Natural killer cell treated with Interleukin-12 subunit alpha and Interleukin-12 subunit beta and Interleukin-15 and Interleukin-18, amount 100 ng/mL, for 72 hours (primary cell): ENCODE results near the gene ISOC2. TPM values are rescaled to one million over a fixed set of nuclear protein-coding genes. Genes with fewer than 3 reads are reported as not detected.
"Not testable (repeated sequence)": the region's sequence is repeated elsewhere in the genome, so short reads cannot be mapped to it uniquely, and the experiment has no call there.

ENCODE experiments used
- ATAC-seq, 2 donors: fragments of 150-1000 bp; cut with Tn5 transposase in 1 of 2; sonication (Bioruptor Pico), chemical (Tn5 transposase) in 1 of 2; 2 replicates each; pipeline ENCODE4 v1.10.0; 2021
- DNase-seq: peaks from one replicate; pipeline ENCODE4 v3.0.0; 2022; ENCODE audit warnings: low spot score
- H3K27ac Mint-ChIP-seq, 2 donors: 1 replicate in 1 of 2; 2 replicates in 1 of 2; pipeline ENCODE4 v1.8.0; 2022; ENCODE audit warnings: mixed read lengths in 2 of 2, mild to moderate bottlenecking in 1 of 2, moderate library complexity in 1 of 2
- H3K27me3 Mint-ChIP-seq, 2 donors: 1 replicate in 1 of 2; 2 replicates in 1 of 2; pipeline ENCODE4 v1.8.0; 2022; ENCODE audit warnings: mixed read lengths in 2 of 2
- H3K36me3 Mint-ChIP-seq: one replicate; pipeline ENCODE4 v1.8.0; 2022; ENCODE audit warnings: mixed read lengths
- H3K4me1 Mint-ChIP-seq, 2 donors: 1 replicate in 1 of 2; 2 replicates in 1 of 2; pipeline ENCODE4 v1.8.0; 2022; ENCODE audit warnings: low read depth in 2 of 2, mixed read lengths in 2 of 2, mild to moderate bottlenecking in 1 of 2
- H3K4me3 Mint-ChIP-seq: one replicate; pipeline ENCODE4 v1.8.0; 2022; ENCODE audit warnings: mixed read lengths
- H3K9me3 Mint-ChIP-seq: 2 replicates; pipeline ENCODE4 v1.8.0; 2022; ENCODE audit warnings: mixed read lengths
- total RNA-seq, 2 donors: library from RNA; stranded (reverse); gene quantifications; one replicate each; pipeline ENCODE4 v1.2.3, GENCODE V29; 2022

Gene ISOC2, protein sequence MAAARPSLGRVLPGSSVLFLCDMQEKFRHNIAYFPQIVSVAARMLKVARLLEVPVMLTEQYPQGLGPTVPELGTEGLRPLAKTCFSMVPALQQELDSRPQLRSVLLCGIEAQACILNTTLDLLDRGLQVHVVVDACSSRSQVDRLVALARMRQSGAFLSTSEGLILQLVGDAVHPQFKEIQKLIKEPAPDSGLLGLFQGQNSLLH
- 10 to 100 TPM; 25.6 to 45.1 TPM for total RNA-seq

DNA sequence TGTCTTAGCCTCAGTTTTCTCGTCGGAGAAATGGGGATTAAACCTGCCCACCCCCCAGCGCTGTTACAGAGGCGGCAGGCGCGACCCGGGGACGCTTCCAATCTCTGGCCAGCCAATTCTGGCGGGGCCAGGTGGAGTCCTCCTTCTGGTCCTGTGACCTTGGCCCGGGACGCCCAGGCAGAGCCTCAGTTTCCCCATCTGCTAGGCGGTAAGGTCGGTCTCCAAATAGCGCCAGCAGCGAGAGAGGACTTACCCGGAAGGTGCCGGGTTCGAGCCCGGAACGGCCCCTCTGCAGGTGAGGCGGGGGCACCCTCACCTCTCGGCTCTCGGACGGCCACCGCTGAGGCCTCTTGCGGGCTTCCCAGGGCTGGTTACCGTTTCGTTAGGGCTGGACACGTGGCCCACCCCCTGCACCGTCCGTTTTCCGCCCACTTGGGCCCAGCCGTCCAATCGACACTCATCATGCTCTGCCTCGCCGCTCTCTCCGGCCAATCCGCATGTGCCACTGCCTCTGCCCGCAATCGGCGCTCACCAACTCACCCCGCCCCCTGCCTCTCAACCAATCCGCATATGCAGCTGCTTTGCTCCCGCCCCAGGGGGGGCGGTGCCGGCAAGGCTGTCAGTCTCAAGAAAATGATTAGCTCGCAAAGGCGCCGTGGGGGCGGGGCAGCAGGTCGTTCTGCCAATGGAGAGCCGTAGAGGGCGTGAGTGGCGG lies at the start of gene ISOC2:
Gene ISOC2, minus strand, starts transcription at position 384 of the 715 bp plus-strand sequence. CDS start 5,156 bp downstream, outside the sequence.
- Mint-ChIP-seq H3K36me3 (no peaks in the 10 kb centered on the region), H3K27me3 (no peaks in the 10 kb centered on the region), H3K9me3 (no peaks in the 10 kb centered on the region)

DNA sequence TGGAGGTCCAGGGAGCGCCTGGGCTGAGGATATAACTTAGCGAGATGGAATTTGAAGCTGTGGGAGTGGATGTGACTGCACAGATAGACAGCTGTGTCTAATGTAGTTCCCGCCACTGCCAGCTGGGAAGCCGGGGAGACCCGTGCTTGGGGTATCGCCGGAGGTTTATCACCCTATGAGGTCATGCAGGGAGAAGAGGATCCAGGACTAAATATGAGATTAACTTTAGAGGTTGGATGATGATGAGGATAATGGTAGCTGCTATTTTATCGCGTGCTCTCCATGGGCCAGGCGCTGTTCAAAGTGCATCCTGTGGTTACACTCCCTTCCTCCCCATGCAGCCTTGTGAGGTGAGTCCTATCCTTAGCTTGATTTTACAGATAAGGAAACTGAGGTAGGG lies 46.7 kb upstream of the ISOC2 start:
- no peaks in the 10 kb centered on the region for H3K9me3 Mint-ChIP-seq
- H3K36me3 Mint-ChIP-seq: peaks cover 3% of the 10 kb centered on the region
- peaks cover 10 to 12% of the 10 kb centered on the region in 2 donors for H3K4me1 Mint-ChIP-seq
- H3K27me3 Mint-ChIP-seq: peaks cover 13 to 16% of the 10 kb centered on the region in 2 donors
- no peak overlapping the region for H3K4me3 Mint-ChIP-seq
- DNase-seq (no peak), ATAC-seq (no peak)
- H3K27ac Mint-ChIP-seq: no peak overlapping the region

More for the DNA sequence above, at the start of gene ISOC2:
- peak within 1 kb of the TSS; percentile 42 to 68 for H3K27ac Mint-ChIP-seq
- H3K4me3 Mint-ChIP-seq: peak within 1 kb of the TSS; percentile 87
- peak; percentile 100 for DNase-seq
- peak; percentile 97 to 98 for ATAC-seq
- peaks cover 17 to 23% of the 10 kb centered on the region in 2 donors for H3K4me1 Mint-ChIP-seq

DNA sequence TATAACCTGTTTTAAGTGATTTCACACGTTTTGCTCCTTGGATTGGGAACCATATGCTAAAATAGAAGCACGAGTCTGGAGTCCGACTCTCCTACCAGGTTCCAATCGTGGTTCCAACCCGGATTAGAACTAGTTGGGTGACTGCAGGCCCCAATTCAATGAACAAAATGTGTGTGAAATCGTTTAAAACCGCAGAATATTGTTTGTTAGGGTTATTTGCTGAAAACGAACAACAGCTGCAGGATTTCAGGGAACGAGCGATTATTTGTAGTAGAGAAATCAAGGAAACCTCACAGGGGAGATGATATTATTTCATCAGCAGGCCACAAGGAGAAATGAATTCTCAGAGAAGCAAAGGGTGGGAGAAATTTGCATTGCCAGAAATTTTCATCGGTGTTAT lies 43.5 kb upstream of the ISOC2 start:
- Mint-ChIP-seq H3K36me3 (peaks cover 4% of the 10 kb centered on the region), H3K4me1 (peaks cover 21 to 29% of the 10 kb centered on the region in 2 donors), H3K4me3 (no peak overlapping the region), H3K9me3 (no peaks in the 10 kb centered on the region), H3K27ac (no peak overlapping the region), H3K27me3 (peaks cover 0 to 9% of the 10 kb centered on the region in 2 donors)
- ATAC-seq (no peak), DNase-seq (no peak)

DNA sequence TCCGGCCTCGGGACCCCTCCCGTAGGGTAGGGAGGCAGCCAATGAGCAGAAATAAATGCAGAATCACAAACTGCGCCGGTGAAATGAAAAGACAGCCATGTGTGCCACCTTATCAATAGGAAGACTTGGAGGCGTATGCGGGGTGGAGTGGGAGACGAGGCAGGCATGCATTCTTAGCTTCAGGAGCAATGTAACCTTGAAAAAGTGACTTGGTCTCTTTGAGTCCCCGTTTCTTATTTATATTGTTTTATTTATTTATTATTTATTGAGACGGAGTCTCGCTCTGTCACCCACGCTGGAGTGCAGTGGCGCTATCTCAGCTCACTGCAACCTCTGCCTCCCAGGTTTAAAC lies 42.8 kb upstream of the ISOC2 start:
- H3K36me3 Mint-ChIP-seq: peaks cover 4% of the 10 kb centered on the region
- ATAC-seq (no peak), DNase-seq (no peak)
- H3K27ac Mint-ChIP-seq: peak overlapping the region; percentile 40 to 74
- peaks cover 0 to 8% of the 10 kb centered on the region in 2 donors for H3K27me3 Mint-ChIP-seq
- H3K4me1 Mint-ChIP-seq: peaks cover 21 to 29% of the 10 kb centered on the region in 2 donors
- peak overlapping the region; percentile 82 for H3K4me3 Mint-ChIP-seq
- H3K9me3 Mint-ChIP-seq: no peaks in the 10 kb centered on the region

DNA sequence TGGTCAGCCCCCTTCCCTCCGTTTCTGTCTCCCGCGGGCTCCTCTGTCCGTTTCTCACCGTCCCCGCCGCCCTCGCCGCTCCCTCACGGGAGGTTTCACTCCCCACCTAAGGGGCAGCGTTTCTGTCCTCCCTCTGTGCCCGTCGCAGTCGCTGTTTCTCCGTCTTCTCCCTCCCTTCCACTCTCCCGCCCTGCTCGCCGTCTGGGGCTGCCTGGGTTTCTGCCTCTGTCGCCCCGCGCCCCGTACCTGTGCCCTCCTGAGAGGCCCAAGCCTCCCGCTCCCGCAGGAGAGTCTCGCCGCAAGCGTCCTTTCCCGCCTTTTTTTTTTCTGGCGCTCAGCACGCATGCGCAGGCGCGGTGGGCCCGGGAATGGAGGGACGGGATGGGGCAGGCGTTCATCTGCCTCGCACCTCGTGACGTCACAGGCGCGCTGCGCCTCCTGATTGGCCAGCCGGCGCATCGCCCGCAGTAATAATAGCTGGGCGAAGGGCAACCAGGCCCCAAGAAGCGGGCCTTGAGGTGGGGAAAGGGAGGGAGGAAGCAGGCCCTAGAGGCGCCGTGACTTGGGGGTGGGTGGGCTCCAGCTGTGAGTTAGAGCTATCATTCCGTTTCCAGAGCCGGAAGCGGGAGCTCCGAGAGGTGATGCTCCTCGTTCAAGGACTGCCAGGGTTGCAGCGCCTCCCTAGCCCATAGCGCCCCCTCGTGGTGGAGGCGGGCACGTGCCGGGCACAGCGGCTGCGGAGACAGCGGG lies 42.2 kb upstream of the ISOC2 start:
- Mint-ChIP-seq H3K27ac (peak overlapping the region; percentile 40 to 74), H3K9me3 (no peaks in the 10 kb centered on the region), H3K27me3 (peaks cover 0 to 7% of the 10 kb centered on the region in 2 donors), H3K4me1 (peaks cover 21 to 29% of the 10 kb centered on the region in 2 donors), H3K4me3 (peak overlapping the region; percentile 82), H3K36me3 (peaks cover 4% of the 10 kb centered on the region)
- DNase-seq: peak; percentile 93
- peak; percentile 95 to 97 for ATAC-seq

DNA sequence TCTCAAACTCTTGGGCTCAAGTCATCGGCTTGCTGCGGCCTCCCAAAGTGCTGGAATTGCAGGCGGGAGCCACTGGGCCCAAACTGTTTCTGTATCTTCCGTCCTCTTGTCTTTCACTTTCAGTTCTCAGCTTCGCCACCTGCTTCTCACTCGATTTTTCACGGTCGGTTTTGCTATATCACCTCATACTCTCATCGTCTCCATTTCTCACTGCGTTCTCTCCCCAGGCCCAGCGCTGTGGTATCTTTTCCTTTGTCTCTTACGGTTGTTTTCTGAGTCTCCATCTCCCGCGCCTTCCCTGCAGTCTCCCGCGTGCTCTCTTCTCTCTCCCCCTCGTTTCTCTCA lies 41.7 kb upstream of the ISOC2 start:
- Mint-ChIP-seq H3K27ac (peak overlapping the region; percentile 40 to 74), H3K27me3 (peaks cover 0 to 6% of the 10 kb centered on the region in 2 donors), H3K36me3 (peaks cover 4% of the 10 kb centered on the region), H3K4me1 (peaks cover 21 to 29% of the 10 kb centered on the region in 2 donors), H3K9me3 (no peaks in the 10 kb centered on the region), H3K4me3 (peak overlapping the region; percentile 82)
- ATAC-seq (no peak), DNase-seq (no peak)

DNA sequence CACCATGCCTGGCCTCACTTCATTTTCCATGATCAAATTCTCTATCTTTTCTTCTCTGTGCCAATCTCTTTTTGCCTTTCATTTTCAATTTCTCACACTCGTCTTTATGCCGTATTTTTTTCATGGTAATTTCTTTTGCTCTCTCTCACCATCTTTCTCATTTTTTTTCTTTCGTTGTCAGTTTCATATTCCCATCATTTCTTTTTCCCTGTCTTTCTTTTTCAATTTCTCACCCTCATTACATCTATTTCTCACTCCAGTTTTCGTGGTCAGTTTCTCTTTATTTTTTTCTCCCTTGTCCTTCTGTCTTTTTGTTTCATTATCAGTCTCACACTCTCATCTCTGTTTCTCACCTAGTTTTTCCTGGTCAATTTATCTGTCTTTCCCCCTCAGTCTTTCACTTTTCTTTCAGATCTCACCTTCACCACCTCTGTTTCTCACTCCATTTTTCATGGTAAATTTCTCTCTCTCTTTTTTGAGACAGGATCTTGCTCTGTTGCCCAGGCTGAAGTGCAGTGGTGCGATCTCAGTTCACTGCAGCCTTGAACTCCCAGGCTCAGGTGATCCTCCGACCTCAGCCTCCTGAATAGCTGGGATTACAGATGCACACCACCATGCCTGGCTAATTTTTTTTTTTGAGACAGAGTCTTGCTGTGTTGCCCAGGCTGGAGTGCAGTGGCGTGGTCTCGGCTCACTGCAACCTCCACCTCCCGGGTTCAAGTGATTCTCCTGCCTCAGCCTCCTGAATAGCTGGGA lies 40.9 kb upstream of the ISOC2 start:
- no peaks in the 10 kb centered on the region for H3K9me3 Mint-ChIP-seq
- ATAC-seq (no peak), DNase-seq (no peak)
- H3K4me3 Mint-ChIP-seq: peak overlapping the region; percentile 13
- no peaks in the 10 kb centered on the region for H3K27me3 Mint-ChIP-seq
- H3K36me3 Mint-ChIP-seq: peaks cover 4% of the 10 kb centered on the region
- peaks cover 21 to 29% of the 10 kb centered on the region in 2 donors for H3K4me1 Mint-ChIP-seq
- no peak overlapping the region for H3K27ac Mint-ChIP-seq

DNA sequence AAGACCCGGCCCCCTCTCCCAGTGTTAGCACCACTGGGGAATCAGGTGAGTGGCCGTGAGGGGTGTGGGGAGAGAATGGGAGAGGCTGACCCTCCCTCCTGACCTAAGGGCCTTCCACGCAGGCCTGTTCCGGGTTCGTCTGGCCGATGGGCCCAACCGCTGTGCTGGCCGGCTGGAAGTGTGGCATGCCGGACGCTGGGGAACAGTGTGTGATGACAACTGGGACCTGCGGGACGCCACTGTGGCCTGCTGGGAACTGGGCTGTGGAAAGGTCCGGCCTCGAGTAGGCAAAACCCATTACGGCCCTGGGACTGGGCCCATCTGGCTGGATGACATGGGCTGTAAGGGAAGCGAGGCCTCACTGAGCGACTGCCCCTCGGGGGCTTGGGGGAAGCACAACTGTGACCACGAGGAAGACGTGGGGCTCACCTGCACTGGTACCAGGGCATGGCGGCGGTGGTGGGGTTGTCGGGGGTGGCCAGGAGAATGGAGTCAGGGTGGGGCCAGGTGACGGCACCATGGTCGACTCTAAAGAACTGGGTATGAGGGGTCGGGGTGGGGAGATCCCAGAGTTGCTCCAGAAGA lies 39.0 kb upstream of the ISOC2 start:
- Mint-ChIP-seq H3K9me3 (no peaks in the 10 kb centered on the region), H3K27me3 (no peaks in the 10 kb centered on the region), H3K4me1 (peaks cover 21 to 29% of the 10 kb centered on the region in 2 donors), H3K27ac (no peak overlapping the region), H3K4me3 (no peak overlapping the region), H3K36me3 (peaks cover 4% of the 10 kb centered on the region)
- DNase-seq (no peak), ATAC-seq (no peak)

DNA sequence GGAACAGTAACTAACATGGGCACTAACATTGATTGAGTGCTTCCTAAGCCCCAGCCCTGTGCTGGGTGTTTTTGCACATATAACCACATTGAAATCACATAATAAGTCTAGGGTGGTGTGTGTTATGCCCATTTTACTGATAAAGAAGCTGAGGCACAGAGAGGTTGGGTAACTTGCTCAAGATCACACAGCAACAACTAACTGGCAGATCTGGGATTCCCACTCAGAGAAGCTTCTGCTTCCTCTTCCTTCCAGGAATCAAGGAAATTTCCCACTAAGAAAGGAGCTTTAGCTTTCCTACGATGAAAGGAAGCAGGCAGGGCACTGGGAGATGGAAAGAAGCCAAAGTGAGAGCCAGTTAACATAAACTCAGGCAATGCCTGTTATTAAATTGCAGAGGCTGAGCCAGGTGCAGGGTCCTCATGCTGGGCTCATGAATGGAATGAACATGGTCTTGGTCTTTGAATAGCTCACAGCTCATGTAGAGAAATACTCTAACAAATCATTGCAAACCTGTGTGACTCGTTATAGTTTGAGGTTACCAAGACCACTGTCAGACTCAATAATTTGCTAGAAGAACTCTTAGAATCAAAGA lies 36.9 kb upstream of the ISOC2 start:
- no peak overlapping the region for H3K27ac Mint-ChIP-seq
- ATAC-seq: no peak
- no peaks in the 10 kb centered on the region for H3K9me3 Mint-ChIP-seq
- H3K4me1 Mint-ChIP-seq: peaks cover 13 to 18% of the 10 kb centered on the region in 2 donors
- no peak overlapping the region for H3K4me3 Mint-ChIP-seq
- peaks cover 3% of the 10 kb centered on the region for H3K36me3 Mint-ChIP-seq
- no peaks in the 10 kb centered on the region for H3K27me3 Mint-ChIP-seq
- no peak for DNase-seq

DNA sequence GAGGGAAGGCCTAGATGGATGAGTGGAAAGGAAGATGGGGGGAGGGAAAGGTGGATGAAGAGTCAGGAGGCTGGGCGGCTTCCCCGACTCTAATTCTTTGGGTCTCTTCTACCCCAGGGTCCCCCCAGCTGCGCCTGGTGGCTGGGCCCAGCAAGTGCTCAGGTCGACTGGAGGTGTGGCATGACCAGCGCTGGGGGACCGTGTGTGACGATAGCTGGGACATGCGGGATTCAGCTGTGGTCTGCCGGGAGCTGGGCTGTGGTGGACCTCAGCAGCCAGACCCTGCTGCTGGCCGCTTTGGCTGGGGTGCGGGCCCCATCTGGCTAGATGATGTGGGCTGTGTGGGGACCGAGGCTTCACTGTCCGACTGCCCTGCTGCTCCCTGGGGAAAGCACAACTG lies 36.3 kb upstream of the ISOC2 start:
- Mint-ChIP-seq H3K4me1 (peaks cover 9 to 13% of the 10 kb centered on the region in 2 donors), H3K4me3 (no peak overlapping the region), H3K27me3 (peaks cover 0 to 2% of the 10 kb centered on the region in 2 donors), H3K27ac (no peak overlapping the region), H3K36me3 (no peaks in the 10 kb centered on the region), H3K9me3 (no peaks in the 10 kb centered on the region)
- DNase-seq (no peak), ATAC-seq (no peak)

DNA sequence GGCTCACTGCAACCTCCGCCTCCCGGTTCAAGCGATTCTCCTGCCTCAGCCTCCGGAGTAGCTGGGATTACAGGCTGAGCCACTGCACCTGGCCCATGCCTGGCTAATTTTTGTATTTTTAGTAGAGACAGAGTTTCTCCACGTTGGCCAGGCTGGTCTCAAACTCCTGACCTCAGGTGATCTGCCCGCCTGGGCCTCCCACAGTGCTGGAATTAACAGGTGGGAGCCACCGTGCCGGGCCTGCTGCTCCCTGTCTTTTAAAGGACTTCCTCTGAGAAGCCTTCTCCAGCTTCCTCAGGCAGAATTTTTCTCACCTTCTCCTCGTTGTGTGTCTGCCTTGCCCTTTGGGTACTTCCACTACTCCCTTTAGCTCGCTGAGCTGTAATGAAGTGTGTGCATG lies 35.4 kb upstream of the ISOC2 start:
- DNase-seq, H3K4me1 Mint-ChIP-seq, H3K9me3 Mint-ChIP-seq, H3K27me3 Mint-ChIP-seq, ATAC-seq, H3K36me3 Mint-ChIP-seq, H3K27ac Mint-ChIP-seq, H3K4me3 Mint-ChIP-seq: not testable (repeated sequence)

DNA sequence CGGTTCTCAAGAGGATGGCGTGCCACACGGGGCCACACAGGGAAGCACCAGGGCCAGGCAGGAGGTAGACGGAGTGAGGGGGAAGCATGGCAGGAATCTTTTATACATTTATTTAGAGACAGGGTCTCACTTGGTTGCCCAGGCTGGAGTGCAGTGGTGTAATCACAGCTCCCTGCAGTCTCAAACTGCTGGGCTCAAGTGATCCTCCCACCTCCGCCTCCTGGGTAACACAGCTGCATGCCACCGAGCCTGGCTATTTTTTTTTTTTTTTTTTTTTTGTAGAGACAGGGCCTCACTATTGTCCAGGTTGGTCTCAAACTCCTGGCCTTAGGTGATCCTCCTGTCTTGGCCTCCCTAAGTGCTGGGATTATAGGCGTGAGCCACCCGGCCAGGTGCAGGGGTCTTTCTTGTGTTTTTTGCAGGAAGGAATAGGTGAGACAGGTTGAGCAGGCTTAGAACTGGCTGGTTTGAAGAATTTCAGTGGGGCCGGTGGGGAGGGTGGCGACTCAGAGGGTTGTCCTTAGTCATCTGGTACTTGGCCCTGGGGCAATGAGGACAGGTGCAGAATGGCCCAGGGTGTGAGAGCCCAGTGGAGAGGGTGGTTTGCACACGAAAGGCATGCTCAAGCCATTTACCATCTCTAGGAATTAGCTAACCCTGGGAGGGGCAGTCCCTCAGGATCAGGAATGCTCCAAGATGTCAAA lies 34.4 kb upstream of the ISOC2 start:
- Mint-ChIP-seq H3K27ac (no peak overlapping the region), H3K36me3 (no peaks in the 10 kb centered on the region), H3K4me3 (no peak overlapping the region), H3K9me3 (no peaks in the 10 kb centered on the region), H3K4me1 (no peaks in the 10 kb centered on the region), H3K27me3 (peaks cover 0 to 6% of the 10 kb centered on the region in 2 donors)
- no peak for ATAC-seq
- DNase-seq: no peak
